Epidermal melanocyte (primary cell): ENCODE measurements around the gene CORO7.
"Not testable (repeated sequence)": the region's sequence is repeated elsewhere in the genome, so short reads cannot be mapped to it uniquely, and the experiment has no call there.

Experiments
- DNase-seq: peaks from one replicate; pipeline ENCODE4 v3.0.0; 2011; ENCODE audit warnings: low spot score; ENCODE audit not compliant: insufficient read length

The CORO7 gene

DNA sequence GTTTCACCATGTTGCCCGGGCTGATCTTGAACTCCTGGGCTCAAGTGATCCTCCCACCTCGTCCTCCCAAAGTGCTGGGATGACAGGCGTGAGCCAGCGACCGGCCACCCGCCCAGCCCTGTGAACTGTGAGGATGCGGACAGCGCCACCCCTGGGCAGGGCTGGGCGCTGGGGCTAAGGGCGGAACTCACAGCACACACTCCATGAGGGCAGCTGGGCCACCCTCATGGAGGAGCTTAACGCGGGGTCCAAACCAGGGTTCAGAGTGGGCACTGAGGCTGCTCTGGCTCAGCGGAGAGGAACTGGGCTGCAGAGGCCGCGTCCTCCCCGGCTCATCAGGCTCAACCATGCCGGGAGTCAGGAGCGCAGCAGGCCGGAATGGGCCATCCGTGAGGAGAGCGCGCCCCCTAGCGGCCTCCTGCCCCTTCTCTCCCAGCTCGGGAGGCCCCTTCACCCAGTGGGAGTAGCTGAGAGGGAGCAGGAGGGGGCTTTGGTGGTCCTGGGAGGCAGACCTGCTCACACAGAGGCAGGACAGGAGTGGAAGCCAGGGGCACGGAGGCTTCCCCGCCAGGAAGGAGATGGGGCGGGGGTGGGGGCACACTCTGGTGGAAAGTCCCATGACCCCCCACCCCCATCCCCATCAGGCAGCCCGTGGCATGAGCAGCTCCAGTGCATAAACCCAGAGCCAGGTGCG is 13.8 kb downstream of the CORO7 start:
- DNase-seq: peak; percentile 96

DNA sequence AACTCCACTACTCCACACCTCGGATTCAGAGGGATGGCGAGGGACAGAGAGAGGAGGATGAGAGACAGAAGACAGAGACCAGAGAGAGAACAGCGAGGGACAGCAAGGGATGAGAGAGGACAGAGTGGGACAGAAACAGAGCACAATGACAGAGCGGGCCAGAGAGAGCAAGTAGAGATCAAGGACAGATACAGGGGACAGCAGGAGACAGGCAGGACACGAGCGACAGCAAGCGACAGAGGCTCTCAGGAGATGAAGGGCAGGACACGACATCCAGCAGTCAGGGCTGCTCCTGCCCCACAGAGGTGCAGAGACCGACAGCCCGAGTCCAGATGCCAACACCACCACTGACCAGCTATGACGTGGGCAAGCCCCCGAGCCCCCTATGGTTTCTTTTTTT is 14.9 kb downstream of the CORO7 start:
- DNase-seq: no peak

DNA sequence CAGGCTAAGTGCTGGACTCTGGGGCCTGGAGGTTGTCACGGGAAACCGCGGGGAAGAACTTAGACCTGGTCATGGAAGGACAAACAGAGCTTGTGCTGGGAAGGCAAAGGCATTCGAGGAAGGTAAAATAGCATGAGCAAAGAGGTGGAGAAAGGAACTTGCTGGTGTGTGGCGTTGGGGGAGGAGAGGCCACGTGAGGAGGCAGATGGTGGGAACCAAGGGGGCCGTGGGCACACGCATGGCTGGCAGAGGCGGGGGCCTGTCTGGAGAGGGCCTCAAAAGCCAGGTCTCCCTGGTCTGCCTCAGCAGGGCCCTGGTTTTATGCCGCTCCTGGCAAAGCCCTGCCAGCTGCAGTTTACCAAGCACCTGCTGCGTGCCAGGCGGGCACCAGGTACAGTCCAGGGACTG is 15.3 kb downstream of the CORO7 start:
- DNase-seq: no peak

DNA sequence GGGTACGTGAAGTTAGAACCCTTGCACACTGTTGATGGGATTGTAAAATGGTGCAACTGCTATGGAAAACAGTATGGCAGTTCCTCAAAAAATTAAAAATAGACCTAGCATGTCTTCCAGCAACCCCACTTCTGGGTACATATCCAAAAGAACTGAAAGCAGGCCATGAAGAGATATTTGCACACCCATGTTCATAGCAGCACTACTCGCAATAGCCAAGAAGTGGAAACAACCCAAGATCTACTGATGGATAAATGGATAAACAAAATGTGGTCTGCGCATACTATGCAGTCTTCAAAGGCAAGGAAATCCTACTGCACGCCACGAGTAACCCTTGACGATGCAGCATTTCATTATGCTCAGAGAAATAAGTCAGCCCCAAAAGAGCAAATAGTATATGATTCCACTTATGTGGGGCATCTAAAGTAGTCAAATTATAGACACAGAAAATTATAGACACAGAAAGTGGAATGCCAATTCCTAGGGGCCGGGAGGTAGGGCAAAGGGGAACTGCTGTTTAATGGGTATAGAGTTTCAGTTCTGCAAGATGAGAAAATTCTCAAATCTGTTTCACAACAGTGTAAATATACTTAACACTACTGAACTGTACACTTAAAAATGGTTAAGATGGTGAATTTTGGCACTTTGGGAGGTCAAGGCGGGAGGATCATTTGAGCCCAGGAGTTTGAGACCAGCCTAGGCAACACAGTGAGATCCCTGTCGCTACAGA is 17.2 kb downstream of the CORO7 start:
- DNase-seq: no peak

DNA sequence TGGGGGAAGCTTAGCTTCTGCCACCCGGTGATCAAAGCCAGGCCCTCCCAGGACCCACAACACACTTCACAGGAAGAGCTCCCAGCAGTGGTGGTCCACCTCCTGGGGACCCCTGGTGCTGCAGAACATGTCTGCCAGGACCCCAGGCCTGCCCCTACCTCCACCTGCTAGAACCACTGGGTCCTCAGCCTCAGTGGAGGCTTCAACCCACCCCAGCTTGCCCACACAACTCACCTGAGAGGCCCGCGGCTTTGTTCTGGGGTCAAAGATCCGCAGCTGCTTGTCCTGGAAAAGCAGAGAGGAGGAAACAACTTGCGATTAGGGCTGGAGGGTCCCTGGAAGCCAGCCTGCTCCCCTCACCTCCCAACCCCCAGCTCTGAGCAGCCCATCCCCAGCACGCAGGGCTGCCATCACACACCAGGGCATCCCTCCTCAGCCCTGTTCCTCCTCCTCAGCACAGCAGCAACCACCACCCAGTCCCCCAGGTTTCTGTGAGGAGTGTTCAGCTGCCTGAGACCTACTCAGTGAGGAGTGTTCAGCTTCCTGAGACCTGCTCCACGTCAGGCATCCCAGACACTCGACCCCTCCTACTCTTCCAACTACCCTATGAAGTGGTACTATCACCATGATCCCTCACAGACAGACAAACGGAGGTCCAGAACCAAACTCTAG is 21.2 kb downstream of the CORO7 start:
- no peak for DNase-seq

DNA sequence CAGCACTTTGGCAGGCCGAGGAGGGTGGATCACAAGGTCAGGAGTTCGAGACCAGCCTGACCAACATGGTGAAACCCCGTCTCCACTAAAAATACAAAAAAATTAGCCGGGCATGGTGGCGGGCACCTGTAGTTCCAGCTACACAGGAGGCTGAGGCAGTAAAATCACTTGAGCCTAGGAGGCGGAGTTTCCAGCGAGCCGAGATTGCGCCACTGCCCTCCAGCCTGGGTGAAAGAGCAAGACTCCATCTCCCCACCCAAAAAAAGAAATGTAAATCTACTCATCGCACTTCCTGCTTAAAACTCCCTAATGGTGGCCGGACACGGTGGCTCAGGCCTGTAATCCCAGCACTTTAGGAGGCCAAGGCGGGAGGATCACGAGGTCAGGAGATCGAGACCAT is 22.5 kb downstream of the CORO7 start:
- not testable (repeated sequence) for DNase-seq

DNA sequence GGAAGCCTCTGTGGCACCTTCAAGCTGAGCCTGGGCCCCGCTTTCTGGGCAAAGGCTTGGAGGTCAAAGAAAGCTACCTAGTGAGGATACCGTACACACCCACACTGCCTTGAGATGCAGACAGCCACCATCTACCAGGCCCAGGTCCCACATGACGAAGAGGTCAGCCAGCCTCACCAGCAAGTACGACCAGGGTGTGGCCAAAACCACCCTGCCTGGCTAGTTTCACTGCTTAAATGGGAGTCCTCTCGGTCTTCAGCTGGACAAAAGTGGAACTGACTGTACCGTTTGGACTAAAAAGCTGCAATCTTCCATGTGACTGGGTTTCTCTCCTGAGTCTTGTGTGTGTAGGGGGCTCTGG is 23.2 kb downstream of the CORO7 start:
- no peak for DNase-seq

DNA sequence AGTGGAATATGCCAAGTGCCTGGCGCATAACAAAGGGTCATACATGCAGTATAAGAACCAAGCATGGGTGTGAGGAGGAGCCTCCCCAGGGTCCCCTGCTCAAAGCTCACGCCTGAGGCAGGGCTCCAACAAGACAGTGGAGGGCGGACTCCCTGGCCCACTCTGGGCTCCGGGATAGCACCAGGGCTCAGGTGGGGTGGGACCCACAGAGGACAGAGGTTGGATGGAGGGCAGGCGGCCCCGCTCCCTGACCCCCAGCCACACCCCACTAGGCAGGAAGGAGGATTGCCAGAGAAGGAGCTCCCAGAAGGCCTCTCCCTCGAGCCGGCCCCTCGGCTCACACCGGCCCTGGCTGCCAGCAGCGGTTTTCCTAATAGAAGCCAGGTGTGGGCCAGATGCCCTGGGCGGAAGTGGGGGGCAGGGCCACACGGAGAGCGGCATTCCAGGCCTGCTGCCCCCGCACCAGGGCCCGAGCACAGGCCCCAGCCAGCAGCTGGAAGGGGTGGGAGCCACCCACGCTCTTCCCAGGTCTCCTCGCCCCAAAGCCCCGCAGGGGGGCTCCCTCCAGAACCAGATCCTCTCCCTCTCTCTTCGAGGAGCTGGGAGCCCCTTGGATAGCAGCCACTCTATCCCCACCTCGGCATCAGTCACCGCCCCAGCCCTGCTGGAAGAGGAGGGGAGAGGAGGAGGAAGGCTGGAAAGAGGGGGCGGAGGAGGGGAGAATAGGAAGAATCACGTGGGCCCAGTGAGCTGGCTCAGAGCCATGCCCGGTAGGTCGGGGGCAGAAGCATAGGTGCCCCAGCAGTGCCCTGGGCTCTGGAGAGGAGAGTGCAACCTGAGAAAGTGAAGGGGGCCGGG is 23.8 kb downstream of the CORO7 start:
- peak; percentile 79 for DNase-seq

DNA sequence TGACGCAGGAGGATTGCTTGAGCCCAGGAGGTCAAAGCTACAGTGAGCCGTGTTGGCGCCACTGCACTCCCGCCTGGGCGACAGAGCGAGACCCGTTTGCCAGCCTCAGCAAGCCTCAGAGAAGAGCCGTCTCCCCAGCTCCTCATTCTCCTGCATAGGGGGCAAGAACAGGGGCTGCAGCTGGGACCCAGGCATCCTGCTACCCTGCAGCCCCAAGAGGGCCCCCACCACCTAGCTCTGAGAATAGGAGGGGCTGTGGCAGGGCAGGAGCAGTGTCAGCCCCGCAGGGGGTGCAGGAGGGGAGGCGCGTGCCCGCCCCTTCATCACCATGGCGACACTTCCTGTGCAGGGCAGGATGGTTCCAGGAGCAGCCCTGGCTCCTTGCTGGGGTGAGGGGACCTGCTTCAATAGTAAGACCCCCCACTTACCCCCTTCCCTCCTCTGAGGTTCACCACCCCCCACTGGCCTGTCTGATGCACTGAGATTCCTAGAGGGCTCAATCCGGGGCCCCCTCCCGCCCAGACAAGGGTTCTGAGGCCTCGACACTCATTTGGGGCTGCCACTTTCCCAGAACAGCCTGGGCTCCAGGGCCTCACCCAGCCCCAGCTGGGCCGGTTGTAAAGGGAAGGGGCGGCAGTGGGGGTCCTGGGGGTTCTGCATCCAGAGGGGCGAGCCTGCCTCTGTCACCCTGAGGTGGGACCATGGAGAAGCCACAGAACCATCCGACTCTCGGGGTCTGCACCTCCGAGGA is 24.6 kb downstream of the CORO7 start:
- DNase-seq: no peak

DNA sequence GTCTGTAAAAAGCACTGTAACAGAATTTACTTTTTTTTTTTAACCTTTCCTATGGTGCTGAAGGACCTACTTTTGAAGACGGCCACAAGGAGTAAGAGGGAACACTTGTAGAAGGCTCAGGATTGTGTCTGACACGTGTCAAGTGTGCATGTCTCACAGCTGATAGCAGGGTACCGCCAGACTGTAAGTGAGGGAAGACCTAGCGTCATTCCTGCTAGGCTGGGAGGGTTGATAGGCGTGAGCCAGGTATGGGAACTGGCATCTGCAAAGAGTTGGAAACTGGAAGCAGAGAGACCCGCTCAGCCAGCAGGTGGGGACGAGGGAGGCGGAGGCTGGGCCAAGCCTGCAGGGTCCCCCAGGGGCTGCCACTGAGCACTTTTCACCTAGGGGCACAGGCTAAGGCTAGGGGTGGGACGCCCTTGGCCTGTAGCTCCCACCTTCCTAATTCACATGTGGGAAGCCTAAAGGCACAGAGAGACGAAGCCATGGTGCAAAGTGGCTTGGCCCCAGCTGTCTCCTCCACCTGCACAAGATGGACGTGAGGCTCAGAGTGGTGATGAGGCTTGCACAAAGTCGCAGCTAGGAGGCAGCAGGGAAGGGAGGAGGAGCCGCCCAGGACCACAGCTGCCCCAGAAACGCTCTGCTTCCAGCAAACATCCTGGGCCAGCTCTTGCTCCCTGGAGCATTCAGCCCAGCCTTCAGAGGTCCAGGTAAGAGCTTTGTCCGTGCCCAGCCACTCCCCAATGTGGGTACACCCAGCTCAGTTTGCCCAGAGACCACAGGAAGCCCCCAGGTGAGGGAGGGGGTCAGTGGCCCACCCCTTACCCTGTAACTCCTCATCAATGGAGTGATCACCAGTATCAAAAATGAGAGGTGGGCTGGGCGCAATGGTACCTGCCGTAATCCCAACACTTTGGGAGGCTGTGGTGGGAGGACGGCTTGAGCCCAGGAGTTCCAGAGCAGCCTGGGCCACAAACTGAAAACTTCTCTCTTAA is 25.8 kb downstream of the CORO7 start:
- no peak for DNase-seq

DNA sequence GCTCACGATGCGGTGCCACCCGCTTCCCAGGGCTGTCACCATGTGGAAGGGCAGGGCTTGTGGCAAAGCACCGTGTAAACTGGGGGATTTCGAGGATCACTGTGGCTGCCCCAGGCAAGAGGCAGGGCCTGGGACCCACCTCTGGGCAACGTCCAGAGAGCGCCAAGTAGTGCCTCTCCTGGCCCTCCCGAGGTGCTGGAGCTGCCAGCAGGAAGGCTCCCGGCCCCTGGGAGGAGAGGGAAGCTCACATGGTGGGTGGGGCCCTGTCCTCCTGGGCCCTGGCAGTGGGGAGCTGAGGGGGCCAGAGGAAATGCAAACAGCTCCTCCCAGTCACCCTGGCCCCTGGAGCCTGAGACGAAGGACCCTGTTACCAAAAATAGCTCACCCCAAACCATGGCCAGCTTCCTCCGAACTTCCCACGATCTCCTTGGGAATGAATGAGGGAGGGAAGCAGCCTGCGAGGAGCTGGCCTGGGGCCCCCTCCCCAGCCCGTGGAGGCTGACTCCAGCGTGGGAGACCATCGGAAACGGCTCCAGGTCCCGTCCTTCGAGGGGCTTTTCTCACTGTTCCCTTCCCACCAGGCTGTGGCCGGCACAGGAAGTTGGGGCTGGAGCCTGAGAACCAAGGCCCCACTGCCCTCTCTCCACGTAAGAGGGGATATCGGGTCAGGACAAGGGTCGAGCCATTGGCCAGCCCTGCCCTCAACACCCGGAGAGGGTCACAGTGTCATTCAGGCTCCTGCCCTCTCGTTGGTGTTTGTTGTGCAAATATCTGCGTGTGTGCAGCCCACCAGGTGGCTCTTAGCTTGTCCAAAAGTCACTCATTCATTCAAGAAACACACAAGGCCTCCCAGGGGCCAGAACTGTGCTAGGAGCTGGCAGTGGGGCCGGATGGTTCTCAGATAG is 27.1 kb downstream of the CORO7 start:
- no peak for DNase-seq

DNA sequence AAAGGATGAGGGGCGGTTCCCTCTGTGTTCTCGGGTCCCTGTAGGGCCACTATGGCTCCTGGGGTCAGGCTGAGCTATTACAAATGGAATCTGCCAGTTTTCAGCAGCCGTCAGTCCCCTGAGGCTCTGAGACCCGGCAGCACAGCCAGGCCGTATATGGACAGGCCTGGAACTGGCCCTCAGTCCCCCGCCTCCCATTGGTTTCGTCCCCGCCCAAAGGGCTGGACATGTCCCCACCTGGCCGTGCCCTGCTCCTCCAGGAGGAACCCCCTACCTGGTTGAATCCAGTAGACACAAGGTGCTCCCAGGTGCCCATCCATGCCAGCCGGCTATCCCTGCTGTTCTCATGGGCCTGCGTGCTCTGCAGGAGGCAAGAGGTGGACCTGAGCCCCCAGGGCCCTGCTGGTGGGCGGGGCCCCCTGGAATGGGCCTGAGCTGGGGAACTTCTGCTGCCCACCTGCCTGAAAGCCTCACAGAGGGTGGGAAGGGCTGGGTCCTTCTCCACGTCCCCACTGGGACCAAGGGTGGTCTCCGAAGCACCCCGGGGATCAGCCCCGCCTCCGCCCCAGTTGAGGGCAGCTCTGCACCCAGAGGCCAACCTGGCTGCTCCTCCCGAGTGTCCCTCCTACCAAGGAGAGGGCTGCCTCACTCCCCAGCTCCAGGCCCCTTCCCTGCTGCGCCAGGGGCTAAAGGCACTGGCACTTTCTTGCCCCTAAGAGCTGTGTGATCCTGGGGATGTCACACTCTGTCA is 27.9 kb downstream of the CORO7 start:
- no peak for DNase-seq

DNA sequence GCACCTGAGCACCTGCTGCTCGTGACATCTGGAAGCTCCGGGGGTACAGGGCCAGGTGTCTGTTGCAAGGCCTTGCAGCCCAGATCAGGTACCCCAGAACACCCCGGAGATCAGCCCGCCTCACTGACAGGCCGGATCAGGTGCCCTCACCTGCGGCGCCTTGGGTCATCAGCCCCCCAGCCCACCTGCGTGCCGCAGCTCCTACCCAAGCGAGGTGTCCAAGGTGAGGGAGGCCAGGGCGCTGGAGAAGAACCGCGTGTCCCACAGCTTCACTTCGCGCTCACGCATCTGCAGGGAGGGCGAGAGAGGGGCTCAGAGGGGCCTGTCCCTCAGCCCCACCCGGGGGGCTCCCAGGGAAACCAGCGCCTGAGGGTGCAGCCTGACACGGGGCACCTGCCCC is 28.6 kb downstream of the CORO7 start:
- no peak for DNase-seq

DNA sequence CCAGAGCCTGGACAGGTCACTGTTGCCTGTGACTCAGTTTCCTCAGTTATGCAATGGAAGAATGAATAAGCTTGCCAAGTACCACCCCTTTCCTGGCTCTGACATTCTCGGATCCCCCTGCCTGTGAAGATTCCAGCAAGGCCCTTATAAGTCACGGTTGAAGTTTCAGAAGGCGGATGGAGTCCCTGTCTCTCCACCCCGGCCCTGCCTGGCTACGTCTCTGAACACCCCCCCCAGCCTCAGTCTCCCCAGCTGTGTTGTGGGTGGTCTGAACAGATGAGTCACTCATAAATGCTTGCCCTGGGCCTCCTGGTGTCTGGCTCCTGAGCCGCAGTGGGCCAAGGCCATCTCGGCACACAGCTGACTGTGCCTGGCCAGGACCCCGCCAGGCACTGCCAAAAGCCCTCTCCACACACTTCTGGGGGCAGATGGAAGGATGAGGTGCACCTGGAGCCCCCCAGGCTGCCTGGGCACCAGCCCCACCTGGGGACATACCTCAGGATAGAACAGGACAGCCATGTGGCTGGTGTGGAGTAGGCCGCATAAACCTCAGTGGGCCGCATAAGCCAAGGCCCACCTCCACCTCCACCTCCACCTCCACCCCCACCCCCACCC is 29.3 kb downstream of the CORO7 start:
- DNase-seq: no peak

DNA sequence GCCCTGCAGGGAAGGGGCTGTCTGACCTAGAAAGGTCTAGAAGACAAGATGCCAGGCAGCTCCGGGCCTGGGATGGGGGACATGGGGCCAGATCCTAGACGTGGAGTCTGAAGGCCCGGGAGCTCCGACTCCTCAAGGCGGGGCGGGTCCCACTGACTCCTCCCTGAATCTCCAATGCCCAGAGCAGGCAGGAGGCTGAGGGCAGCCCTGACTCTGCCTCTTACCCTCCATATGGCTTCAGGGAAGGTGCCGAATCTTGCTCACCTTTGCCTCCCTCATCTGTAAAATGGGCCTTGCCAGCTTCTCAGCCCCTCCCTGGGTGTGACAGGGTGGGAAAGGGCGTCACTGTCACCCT is 30.0 kb downstream of the CORO7 start:
- no peak for DNase-seq

DNA sequence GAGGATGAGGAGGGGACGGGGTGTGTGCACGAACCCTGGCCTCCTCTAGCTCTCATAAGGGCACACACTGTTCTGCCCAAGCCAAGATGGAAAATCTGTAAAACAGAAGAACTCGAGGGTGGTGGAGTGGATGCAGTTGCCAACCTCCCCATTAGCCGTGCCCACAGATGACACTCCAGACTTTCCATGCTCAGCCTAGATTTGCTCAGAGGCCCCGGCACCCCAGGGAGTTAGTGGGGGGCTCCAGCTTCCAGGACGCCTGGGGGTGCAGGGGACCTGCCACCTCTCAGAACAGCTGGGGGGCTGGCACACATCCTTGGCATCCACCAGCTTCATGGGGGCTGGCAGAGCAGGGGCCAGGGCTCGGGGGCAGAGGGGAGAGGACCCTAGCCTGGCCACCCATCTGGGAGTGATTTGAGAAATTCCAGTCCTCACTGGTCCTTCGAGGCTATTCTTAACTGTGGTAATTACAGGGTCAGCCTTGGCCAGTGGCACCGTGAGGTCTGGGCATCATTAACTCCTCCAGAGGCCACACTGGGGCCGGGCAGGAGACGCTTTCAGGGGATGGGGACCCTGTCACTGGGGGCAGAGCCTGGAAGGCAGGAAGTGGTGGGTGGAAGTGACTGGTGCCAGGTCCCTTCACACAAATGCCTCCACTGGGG is 30.5 kb downstream of the CORO7 start:
- DNase-seq: no peak
